Type B pancreatic cell (in vitro differentiated cells): ENCODE results near the gene ACER2. TPM values are rescaled to one million over a fixed set of nuclear protein-coding genes. Genes with fewer than 3 reads are reported as not detected.

Source experiments
- DNase-seq: peaks from one replicate; pipeline ENCODE4 v3.0.0; 2021; ENCODE audit warnings: mixed read lengths; ENCODE audit not compliant: unreplicated experiment; ENCODE audit errors: extremely low spot score
- H3K27ac Mint-ChIP-seq: 2 replicates; pipeline ENCODE4 v1.8.0; 2021; ENCODE audit warnings: mild to moderate bottlenecking, mixed read lengths
- H3K27me3 Mint-ChIP-seq: 2 replicates; pipeline ENCODE4 v1.8.0; 2021; ENCODE audit warnings: mixed read lengths
- H3K36me3 Mint-ChIP-seq: 2 replicates; pipeline ENCODE4 v1.8.0; 2021; ENCODE audit warnings: mixed read lengths
- H3K4me1 Mint-ChIP-seq: one replicate; pipeline ENCODE4 v1.8.0; 2021; ENCODE audit warnings: mixed read lengths; ENCODE audit not compliant: unreplicated experiment
- H3K4me3 Mint-ChIP-seq: 2 replicates; pipeline ENCODE4 v1.8.0; 2021; ENCODE audit warnings: mild to moderate bottlenecking, mixed read lengths
- H3K9me3 Mint-ChIP-seq: 2 replicates; pipeline ENCODE4 v1.8.0; 2021; ENCODE audit warnings: mixed read lengths
- total RNA-seq: library from RNA; stranded (reverse); gene quantifications from 2 replicates; pipeline ENCODE4 v1.2.1, GENCODE V29; 2021; ENCODE audit warnings: low replicate concordance
- TF ChIP-seq, protein P1 (sequence below): fragments of 200-600 bp; sonication (generic); conservative IDR thresholded peaks from 2 replicates; pipeline ENCODE4 v1.5.0; 2021; ENCODE audit warnings: antibody characterized with exemption, mild to moderate bottlenecking

Gene ACER2
- total RNA-seq, 1 donor from 2014 or later: 9.2 TPM

DNA sequence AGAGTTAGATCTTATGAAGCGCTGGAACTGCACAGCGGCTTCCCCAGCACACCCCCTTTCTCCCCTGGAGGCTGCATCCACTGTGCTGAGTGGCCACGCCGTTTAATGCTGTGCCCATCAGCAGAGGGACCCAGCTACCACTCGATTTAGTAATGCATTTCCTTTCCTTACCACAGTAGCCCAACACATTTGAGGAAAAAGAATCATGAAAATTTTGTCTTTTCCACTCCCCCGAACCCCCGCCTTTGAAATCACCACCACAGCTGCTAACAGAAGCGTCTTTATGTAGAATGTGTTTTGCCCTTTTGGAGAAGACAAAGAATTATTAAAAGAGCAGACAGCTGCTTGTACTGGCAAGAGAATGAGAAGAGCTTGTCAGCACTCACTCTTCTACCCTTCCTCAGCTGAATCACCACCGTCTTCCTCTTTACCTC lies 73.2 kb downstream of the ACER2 start:
- H3K4me1 Mint-ChIP-seq: no peaks in the 10 kb centered on the region
- H3K27ac Mint-ChIP-seq: no peak overlapping the region
- H3K27me3 Mint-ChIP-seq: peaks cover 11% of the 10 kb centered on the region
- TF ChIP-seq, protein P1, sequence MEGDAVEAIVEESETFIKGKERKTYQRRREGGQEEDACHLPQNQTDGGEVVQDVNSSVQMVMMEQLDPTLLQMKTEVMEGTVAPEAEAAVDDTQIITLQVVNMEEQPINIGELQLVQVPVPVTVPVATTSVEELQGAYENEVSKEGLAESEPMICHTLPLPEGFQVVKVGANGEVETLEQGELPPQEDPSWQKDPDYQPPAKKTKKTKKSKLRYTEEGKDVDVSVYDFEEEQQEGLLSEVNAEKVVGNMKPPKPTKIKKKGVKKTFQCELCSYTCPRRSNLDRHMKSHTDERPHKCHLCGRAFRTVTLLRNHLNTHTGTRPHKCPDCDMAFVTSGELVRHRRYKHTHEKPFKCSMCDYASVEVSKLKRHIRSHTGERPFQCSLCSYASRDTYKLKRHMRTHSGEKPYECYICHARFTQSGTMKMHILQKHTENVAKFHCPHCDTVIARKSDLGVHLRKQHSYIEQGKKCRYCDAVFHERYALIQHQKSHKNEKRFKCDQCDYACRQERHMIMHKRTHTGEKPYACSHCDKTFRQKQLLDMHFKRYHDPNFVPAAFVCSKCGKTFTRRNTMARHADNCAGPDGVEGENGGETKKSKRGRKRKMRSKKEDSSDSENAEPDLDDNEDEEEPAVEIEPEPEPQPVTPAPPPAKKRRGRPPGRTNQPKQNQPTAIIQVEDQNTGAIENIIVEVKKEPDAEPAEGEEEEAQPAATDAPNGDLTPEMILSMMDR: no peak
- no peaks in the 10 kb centered on the region for H3K9me3 Mint-ChIP-seq
- no peaks in the 10 kb centered on the region for H3K36me3 Mint-ChIP-seq
- no peak for DNase-seq
- H3K4me3 Mint-ChIP-seq: no peak overlapping the region

- Mint-ChIP-seq H3K4me1 (no peaks in the 10 kb centered on the region), H3K27ac (no peak overlapping the region), H3K9me3 (no peaks in the 10 kb centered on the region), H3K27me3 (peaks cover 7% of the 10 kb centered on the region), H3K4me3 (no peak overlapping the region), H3K36me3 (no peaks in the 10 kb centered on the region)
- TF ChIP-seq, protein P1: no peak
- DNase-seq: no peak
These were observed 75.9 kb downstream of the ACER2 start for GRCh38 chr9:19484699-19485098.

DNA sequence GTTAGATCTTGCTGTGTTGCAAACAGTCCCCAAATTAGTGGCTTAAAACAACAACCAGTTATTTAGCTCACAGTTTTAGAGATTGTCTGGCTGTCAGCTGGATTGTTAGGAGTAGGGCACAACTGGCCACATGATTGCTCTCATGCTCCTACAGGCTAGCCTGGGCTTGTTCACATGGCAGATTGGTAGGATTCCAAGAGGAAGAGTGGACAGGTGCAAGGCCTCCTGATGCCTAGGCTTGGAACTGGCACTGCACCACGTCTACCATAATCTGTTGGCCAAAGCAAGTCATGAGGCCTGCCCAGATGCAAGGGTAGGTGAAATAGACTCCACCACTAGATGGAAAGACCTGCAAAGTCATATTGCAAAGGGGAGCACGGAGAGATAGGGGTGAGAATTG lies 76.4 kb downstream of the ACER2 start:
- Mint-ChIP-seq H3K36me3 (no peaks in the 10 kb centered on the region), H3K27me3 (peaks cover 7% of the 10 kb centered on the region), H3K4me3 (no peak overlapping the region), H3K27ac (no peak overlapping the region), H3K9me3 (no peaks in the 10 kb centered on the region), H3K4me1 (no peaks in the 10 kb centered on the region)
- TF ChIP-seq, protein P1: no peak
- no peak for DNase-seq

GRCh38 chr9:19486803-19487202 lies 78.0 kb downstream of the ACER2 start:
- no peak for DNase-seq
- peaks cover 9% of the 10 kb centered on the region for H3K27me3 Mint-ChIP-seq
- TF ChIP-seq, protein P1: no peak
- H3K4me3 Mint-ChIP-seq: no peak overlapping the region
- no peaks in the 10 kb centered on the region for H3K36me3 Mint-ChIP-seq
- H3K27ac Mint-ChIP-seq: no peak overlapping the region
- H3K4me1 Mint-ChIP-seq: no peaks in the 10 kb centered on the region
- H3K9me3 Mint-ChIP-seq: no peaks in the 10 kb centered on the region

GRCh38 chr9:19488721-19489120 lies 79.9 kb downstream of the ACER2 start:
- no peaks in the 10 kb centered on the region for H3K36me3 Mint-ChIP-seq

More at GRCh38 chr9:19488721-19489120, 79.9 kb downstream of the ACER2 start:
- Mint-ChIP-seq H3K9me3 (no peaks in the 10 kb centered on the region), H3K27ac (no peak overlapping the region), H3K4me1 (no peaks in the 10 kb centered on the region), H3K4me3 (no peak overlapping the region), H3K27me3 (peaks cover 7% of the 10 kb centered on the region)
- TF ChIP-seq, protein P1: no peak
- no peak for DNase-seq
